OCI-LY1 (cell line): ENCODE data around the gene LYRM7.

Source experiments
- H2AFZ ChIP-seq: fragments of 200-600 bp; sonication (generic), shearing (Covaris generic); 2 replicates; pipeline ENCODE4 v1.6.0; 2014; ENCODE audit warnings: antibody characterized with exemption, mild to moderate bottlenecking, low read length
- H3F3A ChIP-seq: fragments of 200-600 bp; sonication (generic), shearing (Covaris generic); 2 replicates; pipeline ENCODE4 v1.6.0; 2014; ENCODE audit warnings: mild to moderate bottlenecking, antibody characterized with exemption, low read length, moderate library complexity; ENCODE audit not compliant: insufficient read depth
- H3K27ac ChIP-seq: fragments of 200-600 bp; sonication (generic); 2 replicates; pipeline ENCODE4 v1.5.1; 2014; ENCODE audit warnings: low read length, mixed run types, mild to moderate bottlenecking, low read depth; ENCODE audit not compliant: poor library complexity, severe bottlenecking
- H3K27me3 ChIP-seq: fragments of 200-600 bp; sonication (generic); 2 replicates; pipeline ENCODE4 v1.6.0; 2014; ENCODE audit warnings: antibody characterized with exemption, mild to moderate bottlenecking, low read length, moderate library complexity; ENCODE audit not compliant: insufficient read depth
- H3K36me3 ChIP-seq: fragments of 200-600 bp; sonication (generic); 2 replicates; pipeline ENCODE4 v1.6.1; 2014; ENCODE audit warnings: mild to moderate bottlenecking, antibody characterized with exemption, low read length, moderate library complexity, mixed read lengths; ENCODE audit not compliant: insufficient read depth
- H3K4me1 ChIP-seq: fragments of 200-600 bp; sonication (generic); 2 replicates; pipeline ENCODE4 v1.5.1; 2014; ENCODE audit warnings: mild to moderate bottlenecking, low read length, moderate library complexity; ENCODE audit not compliant: insufficient read depth, severe bottlenecking
- H3K4me2 ChIP-seq: fragments of 200-600 bp; sonication (generic), shearing (Covaris generic); 2 replicates; pipeline ENCODE4 v1.6.1; 2014; ENCODE audit warnings: low read length
- H3K4me3 ChIP-seq: fragments of 200-600 bp; sonication (generic); 2 replicates; pipeline ENCODE4 v1.5.1; 2014; ENCODE audit warnings: low read length, low read depth, mild to moderate bottlenecking, mixed read lengths; ENCODE audit not compliant: poor library complexity, severe bottlenecking
- H3K79me2 ChIP-seq: fragments of 200-600 bp; shearing (Covaris generic); 2 replicates; pipeline ENCODE4 v1.6.1; 2016; ENCODE audit warnings: mixed run types, low read length, mixed read lengths; ENCODE audit not compliant: insufficient read depth
- H3K9ac ChIP-seq: fragments of 200-600 bp; sonication (generic), shearing (Covaris generic); 2 replicates; pipeline ENCODE4 v1.6.1; 2014; ENCODE audit warnings: mild to moderate bottlenecking, low read length, mixed read lengths
- H3K9me2 ChIP-seq: fragments of 200-600 bp; sonication (generic), shearing (Covaris generic); 2 replicates; pipeline ENCODE4 v1.6.1; 2014; ENCODE audit warnings: low read depth, mild to moderate bottlenecking, low read length, mixed read lengths
- H3K9me3 ChIP-seq: fragments of 200-600 bp; shearing (Covaris generic); 2 replicates; pipeline ENCODE4 v1.6.1; 2014; ENCODE audit warnings: low read length, mixed read lengths
- H4K20me1 ChIP-seq: fragments of 200-600 bp; sonication (generic), shearing (Covaris generic); 2 replicates; pipeline ENCODE4 v1.6.0; 2016; ENCODE audit warnings: mild to moderate bottlenecking, low read length; ENCODE audit not compliant: insufficient read depth
- CTCF ChIP-seq: fragments of 200-600 bp; sonication (generic), shearing (Covaris generic); IDR thresholded peaks from 2 replicates; pipeline ENCODE4 v1.5.1; 2017; ENCODE audit warnings: mild to moderate bottlenecking, antibody characterized with exemption, low read length, moderate library complexity, mixed read lengths
- EZH2 ChIP-seq: fragments of 200-600 bp; sonication (generic), shearing (Covaris generic); IDR thresholded peaks from 2 replicates; pipeline ENCODE4 v1.8.0; 2017; ENCODE audit warnings: borderline replicate concordance, mixed run types, mild to moderate bottlenecking, antibody characterized with exemption, low read length, moderate library complexity, mixed read lengths

The LYRM7 gene

GRCh38 chr5:131242728-131243255 is 72.0 kb downstream of the LYRM7 start:
- Histone ChIP-seq H3K27ac (no peak overlapping the region), H3F3A (no peaks in the 10 kb centered on the region), H3K9me2 (no peaks in the 10 kb centered on the region), H3K4me2 (no peak overlapping the region), H3K4me3 (no peak overlapping the region), H2AFZ (no peak overlapping the region), H3K27me3 (no peaks in the 10 kb centered on the region), H3K9ac (no peak overlapping the region), H3K9me3 (no peaks in the 10 kb centered on the region), H3K79me2 (no peaks in the 10 kb centered on the region), H4K20me1 (no peaks in the 10 kb centered on the region), H3K4me1 (no peaks in the 10 kb centered on the region), H3K36me3 (peaks cover 69% of the 10 kb centered on the region)
- TF ChIP-seq CTCF (no peak), EZH2 (no peak)

GRCh38 chr5:131245312-131245711 is 74.6 kb downstream of the LYRM7 start:
- TF ChIP-seq CTCF = no peak
- TF ChIP-seq EZH2 = no peak
- Histone ChIP-seq H3K36me3 (peaks cover 60% of the 10 kb centered on the region), H3K4me3 (no peak overlapping the region), H3K4me1 (peaks cover 8% of the 10 kb centered on the region), H3K27ac (no peak overlapping the region), H3K9ac (no peak overlapping the region), H3K79me2 (no peaks in the 10 kb centered on the region), H3K9me2 (no peaks in the 10 kb centered on the region), H4K20me1 (no peaks in the 10 kb centered on the region), H2AFZ (no peak overlapping the region), H3K9me3 (no peaks in the 10 kb centered on the region), H3F3A (no peaks in the 10 kb centered on the region; the same call in 1 of the 2 replicates), H3K27me3 (no peaks in the 10 kb centered on the region), H3K4me2 (no peak overlapping the region)

- Histone ChIP-seq H3K9me2 (no peaks in the 10 kb centered on the region), H3F3A (no peaks in the 10 kb centered on the region; the same call in 1 of the 2 replicates), H3K4me1 (peaks cover 14% of the 10 kb centered on the region), H4K20me1 (no peaks in the 10 kb centered on the region), H3K9me3 (no peaks in the 10 kb centered on the region), H3K27me3 (no peaks in the 10 kb centered on the region), H2AFZ (no peak overlapping the region), H3K9ac (no peak overlapping the region), H3K27ac (no peak overlapping the region), H3K4me2 (no peak overlapping the region), H3K4me3 (no peak overlapping the region), H3K79me2 (no peaks in the 10 kb centered on the region), H3K36me3 (peaks cover 54% of the 10 kb centered on the region)
- TF ChIP-seq CTCF = no peak
Measured at GRCh38 chr5:131245948-131246347, 75.2 kb downstream of the LYRM7 start.
